SU-DHL-6 (cell line): ENCODE measurements around the gene SF3B4.
A peak's percentile ranks its signal among the peaks of the same experiment; 100 is the strongest.
"Not testable (repeated sequence)": the region's sequence is repeated elsewhere in the genome, so short reads cannot be mapped to it uniquely, and the experiment has no call there.

Experiments used
- H2AFZ ChIP-seq: fragments of 200-600 bp; sonication (generic); 2 replicates; pipeline ENCODE4 v1.6.1; 2014; ENCODE audit warnings: low read depth, mild to moderate bottlenecking, moderate library complexity, mixed read lengths, antibody characterized with exemption, low read length; ENCODE audit not compliant: severe bottlenecking
- H3F3A ChIP-seq: fragments of 200-600 bp; shearing (Covaris generic); 2 replicates; pipeline ENCODE4 v1.6.0; 2016; ENCODE audit warnings: antibody characterized with exemption, mild to moderate bottlenecking; ENCODE audit not compliant: insufficient read depth
- H3K27ac ChIP-seq: fragments of 200-600 bp; sonication (generic); 2 replicates; pipeline ENCODE4 v1.5.1; 2016; ENCODE audit warnings: low read depth, mild to moderate bottlenecking, low read length, moderate library complexity, mixed read lengths
- H3K27me3 ChIP-seq: fragments of 200-600 bp; sonication (generic), shearing (Covaris generic); 2 replicates; pipeline ENCODE4 v1.6.0; 2014; ENCODE audit warnings: mild to moderate bottlenecking, low read length
- H3K36me3 ChIP-seq: fragments of 200-600 bp; sonication (generic); 2 replicates; pipeline ENCODE4 v1.6.1; 2014; ENCODE audit warnings: mild to moderate bottlenecking, low read length, mixed read lengths
- H3K4me2 ChIP-seq: fragments of 300-600, 200-600 bp; shearing (Covaris generic), sonication (generic); 2 replicates; pipeline ENCODE4 v1.6.0; 2014; ENCODE audit warnings: low read length, low read depth, mild to moderate bottlenecking; ENCODE audit not compliant: poor library complexity, severe bottlenecking
- H3K4me3 ChIP-seq: fragments of 200-600 bp; sonication (generic); 2 replicates; pipeline ENCODE4 v1.5.1; 2014; ENCODE audit warnings: antibody characterized with exemption, low read length, mild to moderate bottlenecking, mixed read lengths; ENCODE audit not compliant: insufficient read depth, poor library complexity, severe bottlenecking
- H3K79me2 ChIP-seq: fragments of 200-600 bp; sonication (generic); 2 replicates; pipeline ENCODE4 v1.6.1; 2014; ENCODE audit warnings: mild to moderate bottlenecking, low read length, moderate library complexity; ENCODE audit not compliant: insufficient read depth
- H3K9ac ChIP-seq: fragments of 200-600 bp; sonication (generic); 2 replicates; pipeline ENCODE4 v1.7.0; 2014; ENCODE audit warnings: mild to moderate bottlenecking, low read length
- H3K9me2 ChIP-seq: fragments of 200-600 bp; sonication (generic); replicated peaks from 2 replicates; pipeline ENCODE4 v1.6.1; 2014; ENCODE audit warnings: low read length; ENCODE audit not compliant: insufficient read depth
- H3K9me3 ChIP-seq: fragments of 200-600 bp; sonication (generic); 2 replicates; pipeline ENCODE4 v1.6.1; 2014; ENCODE audit warnings: low read length, mixed read lengths; ENCODE audit not compliant: insufficient read depth
- H4K20me1 ChIP-seq: fragments of 200-600 bp; sonication (generic); 2 replicates; pipeline ENCODE4 v1.6.1; 2014; ENCODE audit warnings: low read depth, mild to moderate bottlenecking, antibody characterized with exemption, low read length, moderate library complexity, mixed read lengths
- EZH2phosphoT487 ChIP-seq: fragments of 200-600 bp; sonication (generic), shearing (Covaris generic); conservative IDR thresholded peaks from 2 replicates; pipeline ENCODE4 v1.6.1; 2018; ENCODE audit warnings: mild to moderate bottlenecking, antibody characterized with exemption, low read length, moderate library complexity, mixed read lengths
- TF ChIP-seq, protein P1 (sequence below): fragments of 200-600 bp; sonication (generic); IDR thresholded peaks from one replicate; pipeline ENCODE4 v1.5.1; 2017; ENCODE audit warnings: antibody characterized with exemption, mild to moderate bottlenecking, low read length, moderate library complexity; ENCODE audit not compliant: insufficient read depth, poor library complexity, severe bottlenecking

SF3B4 gene

GRCh38 chr1:149886396-149887195 is 41.0 kb downstream of the SF3B4 start:
- no peaks in the 10 kb centered on the region for H3K9me3 ChIP-seq
- H3K79me2 ChIP-seq, result no peaks in the 10 kb centered on the region
- no peak for TF ChIP-seq EZH2phosphoT487
- TF ChIP-seq, protein P1, sequence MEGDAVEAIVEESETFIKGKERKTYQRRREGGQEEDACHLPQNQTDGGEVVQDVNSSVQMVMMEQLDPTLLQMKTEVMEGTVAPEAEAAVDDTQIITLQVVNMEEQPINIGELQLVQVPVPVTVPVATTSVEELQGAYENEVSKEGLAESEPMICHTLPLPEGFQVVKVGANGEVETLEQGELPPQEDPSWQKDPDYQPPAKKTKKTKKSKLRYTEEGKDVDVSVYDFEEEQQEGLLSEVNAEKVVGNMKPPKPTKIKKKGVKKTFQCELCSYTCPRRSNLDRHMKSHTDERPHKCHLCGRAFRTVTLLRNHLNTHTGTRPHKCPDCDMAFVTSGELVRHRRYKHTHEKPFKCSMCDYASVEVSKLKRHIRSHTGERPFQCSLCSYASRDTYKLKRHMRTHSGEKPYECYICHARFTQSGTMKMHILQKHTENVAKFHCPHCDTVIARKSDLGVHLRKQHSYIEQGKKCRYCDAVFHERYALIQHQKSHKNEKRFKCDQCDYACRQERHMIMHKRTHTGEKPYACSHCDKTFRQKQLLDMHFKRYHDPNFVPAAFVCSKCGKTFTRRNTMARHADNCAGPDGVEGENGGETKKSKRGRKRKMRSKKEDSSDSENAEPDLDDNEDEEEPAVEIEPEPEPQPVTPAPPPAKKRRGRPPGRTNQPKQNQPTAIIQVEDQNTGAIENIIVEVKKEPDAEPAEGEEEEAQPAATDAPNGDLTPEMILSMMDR, result no peak
- H3K36me3 ChIP-seq, result no peaks in the 10 kb centered on the region
- peak overlapping the region; percentile 67 for H3K9ac ChIP-seq
- H3K4me3 ChIP-seq, result peak overlapping the region; percentile 77
- H3K27me3 ChIP-seq, result no peaks in the 10 kb centered on the region
- no peaks in the 10 kb centered on the region for H4K20me1 ChIP-seq
- no peak overlapping the region for H2AFZ ChIP-seq
- H3K9me2 ChIP-seq, result no peaks in the 10 kb centered on the region
- H3K27ac ChIP-seq, result peak overlapping the region; percentile 96
- peaks cover 52% of the 10 kb centered on the region for H3F3A ChIP-seq
- H3K4me2 ChIP-seq, result peak overlapping the region; percentile 78

GRCh38 chr1:149886121-149886395 is 41.5 kb downstream of the SF3B4 start:
- H2AFZ ChIP-seq, H3K79me2 ChIP-seq, H3K9me3 ChIP-seq, H3K9me2 ChIP-seq, H3K27me3 ChIP-seq, H3K36me3 ChIP-seq, H4K20me1 ChIP-seq: not testable (repeated sequence)
- Histone ChIP-seq H3K27ac (peak overlapping the region; percentile 96), H3K9ac (peak overlapping the region; percentile 63), H3K4me3 (peak overlapping the region; percentile 77), H3K4me2 (peak overlapping the region; percentile 78), H3F3A (peaks cover 52% of the 10 kb centered on the region)

- H3F3A ChIP-seq, result peaks cover 52% of the 10 kb centered on the region
- peak overlapping the region; percentile 78 for H3K4me2 ChIP-seq
- H3K79me2 ChIP-seq, result no peaks in the 10 kb centered on the region
- H3K4me3 ChIP-seq, result peak overlapping the region; percentile 77
- no peaks in the 10 kb centered on the region for H3K9me2 ChIP-seq
- TF ChIP-seq, protein P1, result no peak
- H3K36me3 ChIP-seq, result no peaks in the 10 kb centered on the region
- H2AFZ ChIP-seq, result no peak overlapping the region
- H4K20me1 ChIP-seq, result no peaks in the 10 kb centered on the region
- peak overlapping the region; percentile 63 for H3K9ac ChIP-seq
- H3K27me3 ChIP-seq, result no peaks in the 10 kb centered on the region
- H3K9me3 ChIP-seq, result no peaks in the 10 kb centered on the region
- H3K27ac ChIP-seq, result peak overlapping the region; percentile 96
Measured at GRCh38 chr1:149885339-149886120, 42.1 kb downstream of the SF3B4 start.
